HG03354 (cell line): ENCODE measurements around the gene TFDP1.

Experiments
- ATAC-seq: cut with Tn5 transposase; IDR thresholded peaks from one replicate; pipeline ENCODE4 v1.9.1; 2021; ENCODE audit warnings: mild to moderate bottlenecking; ENCODE audit not compliant: unreplicated experiment, poor library complexity, severe bottlenecking

Gene TFDP1

DNA sequence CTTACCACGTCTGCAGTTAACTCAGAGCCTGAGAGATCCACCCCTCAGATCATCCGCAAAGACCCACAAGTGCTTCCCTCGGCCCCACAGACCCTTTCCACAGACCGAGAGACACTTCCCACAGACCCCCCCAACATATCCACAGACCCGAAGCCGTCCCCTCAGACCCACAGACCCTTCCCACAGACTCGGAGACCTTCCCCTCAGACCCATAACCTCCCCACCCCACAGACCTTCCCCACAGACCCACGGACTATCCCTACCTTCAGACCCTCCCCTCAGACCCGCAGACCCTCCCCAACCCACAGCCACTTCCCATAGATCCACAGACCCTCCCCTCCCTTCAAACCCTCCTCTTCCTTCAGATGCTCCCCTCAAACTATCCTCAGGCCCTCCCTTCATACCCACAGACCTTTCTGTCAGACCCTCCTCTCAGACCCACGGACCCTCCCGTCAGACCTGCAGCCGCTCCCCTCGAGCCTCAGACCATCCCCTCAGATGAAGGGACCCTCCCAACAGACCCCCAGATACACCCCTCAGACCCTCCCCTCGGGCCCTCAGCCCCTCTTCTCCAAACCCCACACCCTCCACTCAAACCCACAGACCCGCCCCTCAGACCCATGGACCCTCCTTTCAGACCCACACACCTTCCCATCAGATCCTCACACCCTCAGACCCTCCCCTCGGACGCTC, 20.1 kb upstream of the TFDP1 start:
- no peak for ATAC-seq

DNA sequence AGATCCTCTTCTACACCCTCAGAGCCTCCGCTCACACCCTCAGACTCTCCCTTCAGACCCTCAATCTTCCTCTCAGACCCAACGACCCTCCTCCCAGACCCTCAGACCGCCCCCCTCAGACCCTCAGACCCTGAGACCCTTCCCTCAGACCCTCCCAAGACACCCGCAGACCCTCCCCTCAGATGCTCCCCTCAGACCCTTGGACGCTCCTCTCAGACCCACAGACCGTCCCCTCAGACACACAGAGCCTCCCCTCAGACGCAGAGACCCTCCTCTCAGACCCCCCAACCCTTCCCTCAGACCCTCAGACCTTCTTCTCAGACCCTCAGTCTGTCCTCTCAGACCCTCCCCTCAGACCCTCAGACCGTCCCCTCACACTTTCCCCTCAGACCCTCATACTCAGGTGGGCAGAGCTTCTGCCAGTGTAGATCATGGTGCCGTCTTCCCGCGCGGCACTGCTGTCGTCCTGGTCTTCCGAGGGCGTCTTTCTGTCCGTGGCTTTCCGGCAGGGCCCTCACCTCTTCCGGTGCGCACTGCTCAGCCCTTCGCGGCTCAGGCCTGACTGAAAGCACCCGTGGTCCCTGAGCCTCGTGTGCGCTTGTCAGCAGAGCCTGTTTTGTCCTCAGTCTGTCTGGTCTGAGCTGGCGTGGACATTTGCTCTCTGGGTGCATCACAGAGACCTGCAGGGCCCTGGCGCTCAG, 18.9 kb upstream of the TFDP1 start:
- no peak for ATAC-seq

DNA sequence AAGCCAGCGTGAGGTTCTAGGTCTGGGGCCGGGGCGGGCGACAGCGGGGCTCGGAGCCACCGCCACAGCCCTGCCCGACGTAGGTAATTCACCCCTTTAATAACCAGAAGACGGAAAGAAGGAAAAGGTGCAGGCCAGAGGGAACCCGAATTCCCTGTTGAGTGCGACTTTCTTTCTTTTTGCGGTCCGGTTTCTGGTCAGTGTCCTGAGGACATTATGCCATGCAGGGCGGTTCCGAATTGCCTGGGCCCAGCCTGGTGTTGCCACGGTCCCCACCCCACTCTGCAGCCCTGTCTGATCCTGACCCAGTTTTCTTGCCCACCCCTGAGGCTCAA, 18.4 kb upstream of the TFDP1 start:
- ATAC-seq = no peak

DNA sequence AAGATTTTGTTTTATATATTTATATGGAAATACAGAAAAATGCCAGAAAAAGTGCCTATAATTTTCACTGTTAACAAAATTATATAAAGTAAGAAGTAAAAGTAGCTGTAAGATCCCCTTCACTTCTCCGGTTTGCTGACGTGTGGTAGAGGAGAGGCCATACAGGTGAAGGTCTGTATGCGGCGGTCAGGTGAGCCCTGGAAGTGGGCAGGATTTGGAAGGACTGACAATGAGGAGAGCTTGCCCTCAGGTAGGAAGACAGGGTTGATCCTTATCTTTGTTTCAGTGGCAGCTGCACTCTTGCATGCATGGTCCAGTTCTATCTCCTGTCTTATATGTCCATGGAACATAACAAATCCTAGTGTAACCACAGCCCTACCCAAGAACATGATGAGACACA, 16.9 kb upstream of the TFDP1 start:
- no peak for ATAC-seq

DNA sequence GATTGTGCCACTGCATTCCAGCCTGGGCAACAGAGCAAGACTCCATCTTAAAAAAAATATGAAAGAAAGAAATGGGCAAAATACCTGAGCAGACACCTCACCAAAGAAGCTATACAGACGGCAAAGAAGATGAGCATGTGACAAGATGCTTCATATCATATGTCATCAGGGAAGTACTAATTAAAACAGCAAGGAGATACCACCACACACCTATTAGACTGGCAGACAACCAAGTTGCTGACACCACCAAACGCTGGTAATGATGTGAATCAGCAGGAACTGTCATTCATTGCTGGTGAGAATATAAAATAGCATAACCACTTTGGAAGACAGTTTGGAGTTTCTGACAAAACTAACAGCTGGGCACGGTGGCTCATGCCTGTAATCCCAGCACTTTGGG, 11.5 kb upstream of the TFDP1 start:
- no peak for ATAC-seq

DNA sequence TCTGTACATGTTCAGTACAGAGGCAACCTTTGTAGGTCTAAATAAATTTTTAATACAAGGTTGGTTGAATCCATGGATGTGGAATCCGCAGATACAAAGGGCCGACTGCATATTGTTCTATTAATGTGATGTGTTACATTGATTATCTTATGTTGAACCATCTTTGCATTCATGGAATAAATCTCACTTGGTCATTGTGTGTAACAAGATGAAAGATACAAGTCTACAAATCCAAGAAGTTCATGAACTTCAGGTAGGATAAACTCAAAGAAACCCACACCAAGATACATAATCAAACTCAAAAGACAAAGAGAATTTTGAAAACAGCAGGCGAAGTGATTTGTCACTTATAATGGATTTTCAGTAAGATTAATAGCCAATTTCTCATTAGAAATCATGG, 8.0 kb upstream of the TFDP1 start:
- no peak for ATAC-seq

DNA sequence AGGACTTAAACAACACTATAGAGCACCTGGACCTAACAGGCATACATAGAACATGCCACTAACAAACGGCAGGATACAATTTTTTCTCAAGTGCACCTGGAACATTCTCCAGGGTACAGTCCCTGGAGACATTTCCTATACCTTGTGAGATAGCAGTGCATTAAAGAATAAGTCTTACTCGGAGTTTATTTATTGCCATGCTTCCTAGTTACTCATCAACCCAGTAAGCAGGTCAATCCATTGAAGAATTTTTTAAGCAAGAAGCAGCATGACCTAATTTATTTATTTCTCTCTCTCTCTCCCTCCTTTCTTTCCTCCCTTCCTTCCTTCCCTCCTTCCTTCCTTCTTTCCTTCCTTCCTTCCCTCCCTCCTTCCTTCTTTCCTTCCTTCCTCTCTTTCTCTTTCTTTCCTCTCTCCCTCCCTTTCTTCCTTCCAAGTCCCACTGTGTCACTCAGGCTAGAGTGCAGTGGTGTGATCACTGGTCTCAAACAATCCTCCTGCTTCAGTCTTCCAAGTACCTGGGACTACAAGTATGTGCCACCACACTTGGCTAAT, 6.6 kb upstream of the TFDP1 start:
- ATAC-seq = no peak

DNA sequence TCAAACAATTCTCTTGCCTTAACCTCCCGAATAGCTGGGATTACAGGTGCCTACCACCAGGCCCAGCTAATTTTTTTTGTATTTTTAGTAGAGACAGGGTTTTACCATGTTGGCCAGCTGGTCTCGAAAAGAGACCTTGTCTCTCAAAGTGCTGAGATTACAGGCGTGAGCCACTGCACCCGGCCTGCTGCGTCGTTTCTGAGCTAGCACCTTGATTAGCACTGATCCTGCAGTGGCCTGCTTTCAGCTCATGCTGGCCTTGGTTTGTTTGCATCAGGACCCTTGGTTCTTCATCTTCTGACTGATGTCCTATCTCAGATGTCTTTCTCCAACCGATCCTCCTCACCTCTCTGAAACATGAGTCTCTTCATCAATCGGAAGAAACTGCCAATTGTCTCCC, 4.9 kb upstream of the TFDP1 start:
- no peak for ATAC-seq

DNA sequence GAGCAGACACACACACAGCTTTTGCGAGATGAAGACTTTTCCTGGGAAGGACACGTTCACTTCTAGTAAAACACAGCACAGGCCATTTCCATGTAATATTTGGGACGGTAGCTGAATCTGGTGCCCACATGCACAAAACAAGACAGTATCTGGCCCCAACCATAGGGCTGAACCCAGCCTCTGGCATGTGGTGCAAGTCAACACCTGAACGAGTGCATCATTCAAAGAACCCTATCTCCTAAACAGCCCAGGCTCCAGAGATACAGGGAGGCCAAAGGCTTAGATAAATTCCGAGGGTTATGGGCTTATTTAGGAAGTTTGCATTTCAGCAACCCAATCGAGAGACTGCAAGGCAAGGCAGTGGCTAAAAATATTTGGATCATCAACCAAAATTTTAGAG, 2.7 kb upstream of the TFDP1 start:
- ATAC-seq = no peak

DNA sequence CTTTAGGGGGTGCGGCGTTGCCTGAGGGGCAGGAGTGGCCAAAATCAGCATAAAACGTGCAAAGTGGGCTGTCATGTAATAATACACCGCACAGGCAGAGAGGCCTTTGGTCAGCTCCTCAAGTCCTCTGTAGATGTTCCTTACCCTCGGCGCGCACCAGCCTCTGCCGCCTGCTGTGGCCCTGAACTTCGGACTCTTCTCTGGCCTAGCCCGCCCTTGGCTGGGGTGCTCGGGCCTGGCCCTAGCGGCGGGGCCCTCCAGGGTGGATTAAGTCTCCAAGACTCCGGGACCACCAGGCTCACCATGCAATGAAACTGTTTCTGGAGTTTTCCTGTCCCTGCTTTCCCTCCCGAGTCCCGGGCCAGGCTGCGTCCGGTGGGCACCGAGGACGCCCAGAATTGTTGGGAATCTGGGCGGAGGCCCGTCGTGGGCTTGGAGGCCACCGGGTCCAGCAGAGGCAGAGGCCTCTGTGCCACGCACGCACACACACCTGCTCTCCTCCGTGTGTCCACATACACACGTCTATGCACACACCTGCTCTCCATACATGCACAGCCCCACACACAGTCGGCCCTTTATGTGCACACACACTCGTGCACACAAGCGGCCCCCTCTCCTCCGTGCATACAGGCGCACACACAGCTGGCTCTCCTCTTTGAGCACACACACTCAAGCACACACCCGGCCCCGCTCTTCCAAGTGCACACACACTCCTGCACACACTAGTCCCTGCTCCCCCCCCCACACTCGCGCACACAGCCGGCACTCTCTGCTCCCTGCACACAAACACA, 1.5 kb upstream of the TFDP1 start:
- ATAC-seq = no peak

DNA sequence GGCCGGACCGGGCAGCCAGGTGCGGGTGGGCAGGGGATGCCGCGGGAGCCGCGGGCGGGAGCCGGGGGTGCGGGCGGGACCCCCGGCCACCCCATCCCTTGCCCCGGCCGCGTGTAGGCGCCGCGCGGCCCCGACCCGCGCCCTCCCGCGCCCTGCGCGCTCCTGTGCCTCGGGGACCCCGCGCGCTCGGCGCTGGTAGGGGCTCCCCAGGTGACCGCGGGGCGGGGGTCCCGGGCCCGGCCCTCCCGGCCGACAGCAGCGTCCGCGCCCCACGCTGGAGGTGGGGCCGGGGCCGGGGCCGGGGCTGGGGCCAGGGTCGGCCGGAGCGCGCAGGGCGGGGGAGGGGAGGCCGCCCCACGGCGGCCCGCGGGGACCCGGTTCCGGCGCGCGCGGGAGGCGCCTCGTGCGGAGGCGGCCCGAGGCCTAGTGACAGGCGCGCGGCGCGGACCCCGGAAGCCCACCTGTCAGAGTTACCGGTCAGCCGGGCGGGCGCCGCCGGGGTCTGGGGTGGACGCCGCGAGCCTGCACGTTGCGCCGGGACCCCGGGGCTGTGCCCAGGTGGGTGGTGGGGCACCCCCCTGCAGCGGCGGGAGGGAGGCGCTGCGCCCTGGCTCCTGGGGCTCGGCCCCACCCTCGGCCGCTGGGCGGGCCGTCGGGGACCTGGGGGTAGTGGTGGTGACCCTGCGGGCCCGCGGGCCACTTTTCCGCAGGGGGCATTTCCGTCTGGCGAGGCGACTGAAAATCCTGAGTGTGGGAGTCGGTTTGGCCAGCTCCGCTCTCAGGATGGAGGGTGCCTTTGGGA, 518 bp downstream of the TFDP1 start:
- peak; percentile 37 for ATAC-seq

DNA sequence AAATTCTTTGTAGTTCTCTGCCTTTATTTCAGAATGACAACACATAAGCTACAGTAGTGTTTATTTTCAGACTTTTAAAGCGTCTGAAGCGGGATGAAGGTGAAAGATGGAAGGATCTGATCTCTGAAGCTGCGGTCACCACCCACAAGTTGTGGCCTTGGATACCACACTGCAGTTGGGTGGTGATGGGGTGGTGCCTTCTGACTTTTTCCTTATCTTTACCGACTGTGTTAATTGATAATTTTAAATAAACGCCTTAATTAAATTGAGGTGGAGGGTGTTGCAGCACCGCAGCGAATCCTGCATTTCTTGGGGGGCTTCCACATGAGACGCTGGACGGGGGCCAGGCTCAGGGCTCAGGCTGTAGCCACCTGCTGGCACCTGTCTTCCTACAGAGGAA, 1.3 kb downstream of the TFDP1 start:
- ATAC-seq = no peak

DNA sequence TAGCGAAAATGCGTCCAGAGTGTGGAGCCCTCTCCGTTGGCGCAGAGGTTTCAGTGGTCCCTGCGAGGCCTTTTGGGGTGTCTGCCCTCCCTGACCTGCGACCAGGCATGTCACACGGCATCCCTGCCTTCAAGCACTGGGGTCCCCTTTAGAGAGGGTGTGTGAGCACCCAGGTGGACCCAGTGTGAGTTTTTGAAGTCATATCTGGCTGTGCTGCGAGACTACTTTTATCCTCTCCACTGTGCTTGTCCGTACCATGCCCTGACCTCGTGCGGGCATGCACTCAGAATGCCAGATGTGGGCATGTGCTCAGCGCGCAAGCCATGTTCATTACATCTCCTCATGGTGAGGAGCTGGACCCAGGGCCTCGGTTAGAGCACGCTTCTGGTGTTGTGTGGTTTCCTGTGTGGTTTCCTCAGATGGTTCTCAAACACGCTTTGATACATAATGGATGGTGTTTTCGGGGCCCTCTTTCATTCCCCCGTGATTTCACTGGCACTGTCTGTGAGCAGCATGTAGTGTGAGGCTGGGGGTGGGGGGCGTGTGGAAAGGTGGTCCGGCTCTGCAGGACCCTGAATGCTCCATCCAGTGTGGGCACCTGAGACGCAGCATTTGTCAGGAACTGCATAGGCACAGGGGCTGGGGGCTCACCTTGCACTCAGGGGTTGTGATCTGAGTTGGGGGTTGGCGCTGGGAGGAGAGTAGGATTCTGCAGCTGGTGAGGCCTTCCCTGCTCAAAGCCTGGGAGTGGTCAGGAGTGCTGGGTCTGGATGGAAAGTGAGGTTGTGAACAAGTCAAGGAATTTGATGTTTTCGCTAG, 2.3 kb downstream of the TFDP1 start:
- no peak for ATAC-seq

DNA sequence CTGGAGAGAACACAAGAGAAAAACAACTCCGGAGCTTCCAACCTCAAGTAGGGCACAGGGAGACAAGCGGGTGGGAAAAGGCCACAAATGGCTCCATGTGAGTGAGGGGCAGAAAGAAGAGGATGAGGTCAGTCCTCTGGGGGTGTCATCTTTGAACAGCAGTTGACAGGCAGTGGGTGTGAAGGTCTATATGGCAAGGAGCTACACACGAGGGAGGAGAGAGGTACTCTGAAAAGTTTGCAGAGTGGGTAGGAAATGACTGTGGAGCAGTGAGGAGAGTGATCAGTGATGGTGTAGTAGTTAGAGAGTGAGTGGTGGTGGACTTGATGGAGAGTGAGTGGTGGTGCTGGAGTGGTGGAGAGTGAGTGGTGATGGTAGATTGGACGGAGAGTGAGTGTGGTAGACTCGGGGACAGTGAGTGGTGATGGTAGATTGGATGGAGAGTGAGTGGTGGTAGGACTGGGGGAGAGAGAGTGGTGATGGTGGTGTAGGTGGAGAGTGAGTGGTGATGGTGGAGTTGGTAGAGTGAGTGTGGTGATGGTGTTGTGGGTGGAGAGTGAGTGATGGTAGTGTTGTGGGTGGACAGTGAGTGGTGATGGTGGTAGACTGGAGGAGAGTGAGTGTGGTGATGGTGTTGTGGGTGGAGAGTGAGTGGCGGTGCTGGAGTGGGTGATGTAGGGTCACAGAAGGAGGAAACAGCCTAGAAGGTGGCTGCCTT, 4.0 kb downstream of the TFDP1 start:
- no peak for ATAC-seq

DNA sequence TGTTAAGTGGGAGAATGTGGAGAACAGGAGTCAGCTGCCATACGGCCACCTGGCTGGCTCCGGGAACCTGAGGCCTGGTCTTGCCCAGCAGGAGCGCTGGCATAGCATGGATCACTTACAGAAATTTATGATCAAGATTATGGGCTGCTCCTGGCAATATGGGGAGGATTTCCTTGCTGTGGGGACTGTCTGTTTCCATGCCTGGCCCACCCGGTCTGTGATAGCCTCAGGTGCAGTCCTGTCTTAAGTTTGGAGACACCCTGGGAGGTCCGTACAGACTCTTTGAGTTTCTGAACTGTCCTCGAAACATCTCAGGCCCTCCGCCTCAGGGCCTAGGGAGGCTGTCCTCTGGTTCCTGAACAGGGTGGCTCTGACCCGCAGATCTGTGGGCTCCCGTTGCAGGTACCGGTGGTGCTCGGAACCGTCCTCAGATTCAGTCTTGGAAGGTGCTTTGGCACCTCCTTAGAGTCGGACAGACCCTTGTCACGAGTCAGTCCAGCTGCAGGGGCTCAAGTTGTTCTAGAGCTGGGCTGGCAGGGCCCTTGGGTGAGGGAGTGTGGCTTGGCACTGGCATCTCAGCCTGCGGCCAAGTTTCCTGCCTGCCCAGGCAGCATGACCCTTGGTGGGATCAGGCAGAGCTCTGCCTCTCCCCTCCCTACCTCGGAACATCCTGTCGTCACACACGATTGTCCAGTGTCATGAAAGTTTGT, 4.9 kb downstream of the TFDP1 start:
- no peak for ATAC-seq

DNA sequence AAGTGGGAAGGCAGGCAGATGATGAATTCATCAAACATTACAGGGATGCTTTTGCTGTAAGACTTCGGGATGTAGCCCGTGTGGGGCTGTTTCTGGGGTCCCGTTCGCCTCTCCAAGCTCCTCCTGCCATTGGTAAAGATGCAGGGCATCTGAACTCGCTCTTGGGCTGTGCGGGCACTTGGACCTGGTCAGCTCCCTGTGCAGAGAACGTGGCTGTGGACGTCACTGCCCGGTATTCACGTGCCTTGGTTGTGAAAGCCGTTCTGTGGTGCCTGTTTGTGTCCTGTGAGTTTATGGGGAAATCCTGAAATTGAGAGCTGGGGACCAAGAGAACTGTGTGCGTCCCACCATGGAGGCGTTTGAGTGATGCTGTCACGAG, 5.4 kb downstream of the TFDP1 start:
- ATAC-seq = no peak

DNA sequence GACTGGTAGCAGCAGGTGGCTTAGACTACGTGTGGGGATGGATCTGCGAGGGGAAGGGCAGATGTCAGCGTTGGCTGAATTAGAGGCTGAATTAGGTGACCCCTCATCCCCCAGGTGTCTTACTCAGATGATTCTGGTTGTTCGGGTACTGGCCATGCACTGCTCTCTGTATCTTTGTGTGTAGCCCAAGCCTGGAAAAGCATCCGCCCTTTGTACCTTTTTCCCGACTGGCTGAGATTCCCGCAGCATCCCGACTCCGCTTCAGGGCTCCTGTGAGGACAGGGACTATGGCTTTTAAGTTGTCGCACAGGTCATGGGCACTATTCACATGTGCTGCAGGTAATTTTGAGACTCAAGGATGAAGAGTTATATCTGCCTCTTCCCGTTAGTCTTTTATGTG, 7.2 kb downstream of the TFDP1 start:
- no peak for ATAC-seq

DNA sequence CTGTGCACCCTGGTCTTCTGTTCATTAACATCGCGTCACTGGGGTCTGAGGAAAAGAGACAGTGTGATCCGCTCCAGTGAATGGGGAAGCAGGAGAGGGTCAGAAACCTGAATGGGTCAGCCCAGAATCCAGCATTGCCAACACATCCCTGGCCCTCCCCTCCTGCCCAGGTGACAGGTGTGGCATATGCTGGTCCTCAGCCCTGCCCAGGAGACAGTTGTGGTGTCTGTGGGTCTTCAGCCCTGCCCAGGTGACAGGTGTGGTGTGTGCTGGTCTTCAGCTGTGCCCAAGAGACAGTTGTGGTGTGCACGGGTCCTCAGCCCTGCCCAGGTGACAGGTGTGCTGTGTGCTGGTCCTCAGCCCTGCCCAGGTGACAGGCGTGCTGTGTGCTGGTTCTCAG, 8.0 kb downstream of the TFDP1 start:
- ATAC-seq = no peak
